IPS DF 6.9 (cell line): ENCODE data around the gene HOXC13.

Source experiments
- DNase-seq: peaks from one replicate; pipeline ENCODE4 v3.0.0-alpha.2; 2013; ENCODE audit warnings: low read depth, low spot score
- H3K27ac ChIP-seq: one replicate; pipeline ENCODE4 v1.5.1; 2013; ENCODE audit warnings: low read length, control low read depth
- H3K27me3 ChIP-seq: 2 replicates; pipeline ENCODE4 v1.6.1; 2013; ENCODE audit warnings: mild to moderate bottlenecking, low read length; ENCODE audit not compliant: control insufficient read depth, insufficient read depth
- H3K36me3 ChIP-seq: 2 replicates; pipeline ENCODE4 v1.6.1; 2013; ENCODE audit warnings: low read length; ENCODE audit not compliant: control insufficient read depth, insufficient read depth
- H3K4me1 ChIP-seq: 2 replicates; pipeline ENCODE4 v1.6.1; 2013; ENCODE audit warnings: low read length; ENCODE audit not compliant: control insufficient read depth, insufficient read depth
- H3K4me3 ChIP-seq: 2 replicates; pipeline ENCODE4 v1.5.1; 2013; ENCODE audit warnings: mild to moderate bottlenecking, low read length
- H3K9me3 ChIP-seq: 2 replicates; pipeline ENCODE4 v1.6.1; 2013; ENCODE audit warnings: low read length, inconsistent platforms; ENCODE audit not compliant: control insufficient read depth, insufficient read depth
- WGBS: extraction: QIAGEN DNeasy Blood & Tissue Kit; methylation state at CpG from one replicate; pipeline ENCODE4 v1.1.7; 2013; ENCODE audit warnings: mixed read lengths, missing lambda C conversion rate; ENCODE audit not compliant: insufficient read length, insufficient coverage; 5-methylcytosine and 5-hydroxymethylcytosine counted together

HOXC13 gene

GRCh38 chr12:53939141-53940108, 794 bp downstream of the HOXC13 start:
- H3K36me3 ChIP-seq, result no peaks in the 10 kb centered on the region
- WGBS, result no CpG with 5 or more reads among the region's 91 CpGs
- no peaks in the 10 kb centered on the region for H3K9me3 ChIP-seq
- DNase-seq, result no peak
- no peak overlapping the region for H3K27ac ChIP-seq
- peaks cover 85% of the 10 kb centered on the region for H3K27me3 ChIP-seq
- no peak overlapping the region for H3K4me3 ChIP-seq
- 0 out of 2 replicates have a peak, but pooled peaks cover 1% of the 10 kb centered on the region for H3K4me1 ChIP-seq

GRCh38 chr12:53940443-53941014, 1.9 kb downstream of the HOXC13 start:
- WGBS, result no CpG with 5 or more reads among the region's 9 CpGs
- no peak overlapping the region for H3K27ac ChIP-seq
- H3K27me3 ChIP-seq, result peaks cover 85% of the 10 kb centered on the region
- DNase-seq, result no peak
- no peaks in the 10 kb centered on the region for H3K9me3 ChIP-seq
- H3K36me3 ChIP-seq, result no peaks in the 10 kb centered on the region
- 0 out of 2 replicates have a peak, but pooled peaks cover 1% of the 10 kb centered on the region for H3K4me1 ChIP-seq
- H3K4me3 ChIP-seq, result no peak overlapping the region

GRCh38 chr12:53941187-53941586, 2.6 kb downstream of the HOXC13 start:
- DNase-seq, result no peak

GRCh38 chr12:53941750-53942149, 3.1 kb downstream of the HOXC13 start:
- Histone ChIP-seq H3K36me3 (no peaks in the 10 kb centered on the region), H3K27me3 (peaks cover 85% of the 10 kb centered on the region), H3K4me1 (0 out of 2 replicates have a peak, but pooled peaks cover 1% of the 10 kb centered on the region), H3K4me3 (no peak overlapping the region), H3K27ac (no peak overlapping the region), H3K9me3 (no peaks in the 10 kb centered on the region)
- no CpG with 5 or more reads among the region's 5 CpGs for WGBS
- no peak for DNase-seq

More at GRCh38 chr12:53941187-53941586, 2.6 kb downstream of the HOXC13 start:
- peaks cover 85% of the 10 kb centered on the region for H3K27me3 ChIP-seq
- no peaks in the 10 kb centered on the region for H3K9me3 ChIP-seq
- no peak overlapping the region for H3K27ac ChIP-seq
- no peaks in the 10 kb centered on the region for H3K36me3 ChIP-seq
- H3K4me1 ChIP-seq, result 0 out of 2 replicates have a peak, but pooled peaks cover 1% of the 10 kb centered on the region
- H3K4me3 ChIP-seq, result no peak overlapping the region

- Histone ChIP-seq H3K27me3 (peaks cover 84% of the 10 kb centered on the region), H3K27ac (no peak overlapping the region), H3K36me3 (no peaks in the 10 kb centered on the region), H3K4me1 (0 out of 2 replicates have a peak, but pooled peaks cover 1% of the 10 kb centered on the region), H3K9me3 (no peaks in the 10 kb centered on the region), H3K4me3 (no peak overlapping the region)
- DNase-seq, result no peak
- WGBS, result no CpG with 5 or more reads among the region's 2 CpGs
Observed at GRCh38 chr12:53942467-53942997, 3.9 kb downstream of the HOXC13 start.

GRCh38 chr12:53944209-53944608, 5.6 kb downstream of the HOXC13 start:
- no peak overlapping the region for H3K4me3 ChIP-seq
- H3K27me3 ChIP-seq, result peaks cover 89% of the 10 kb centered on the region
- H3K4me1 ChIP-seq, result no peaks in the 10 kb centered on the region
- no CpG with 5 or more reads among the region's 4 CpGs for WGBS
- H3K27ac ChIP-seq, result no peak overlapping the region
- no peak for DNase-seq
- H3K9me3 ChIP-seq, result no peaks in the 10 kb centered on the region
- H3K36me3 ChIP-seq, result no peaks in the 10 kb centered on the region

GRCh38 chr12:53944907-53945847, 6.5 kb downstream of the HOXC13 start:
- Histone ChIP-seq H3K36me3 (no peaks in the 10 kb centered on the region), H3K4me1 (no peaks in the 10 kb centered on the region), H3K4me3 (no peak overlapping the region), H3K9me3 (no peaks in the 10 kb centered on the region), H3K27ac (no peak overlapping the region), H3K27me3 (peaks cover 90% of the 10 kb centered on the region)
- no CpG with 5 or more reads among the region's 51 CpGs for WGBS
- no peak for DNase-seq

GRCh38 chr12:53947743-53948142, 9.1 kb downstream of the HOXC13 start:
- H3K4me3 ChIP-seq, result no peak overlapping the region
- no peaks in the 10 kb centered on the region for H3K36me3 ChIP-seq
- no peaks in the 10 kb centered on the region for H3K4me1 ChIP-seq
- H3K9me3 ChIP-seq, result no peaks in the 10 kb centered on the region
- DNase-seq, result no peak
- peaks cover 94% of the 10 kb centered on the region for H3K27me3 ChIP-seq
- H3K27ac ChIP-seq, result no peak overlapping the region

- H3K27me3 ChIP-seq, result peaks cover 98% of the 10 kb centered on the region
- no peaks in the 10 kb centered on the region for H3K36me3 ChIP-seq
- H3K4me1 ChIP-seq, result no peaks in the 10 kb centered on the region
- no peak overlapping the region for H3K27ac ChIP-seq
- no peak overlapping the region for H3K4me3 ChIP-seq
- DNase-seq, result no peak
- H3K9me3 ChIP-seq, result no peaks in the 10 kb centered on the region
- WGBS, result no CpG with 5 or more reads among the region's 9 CpGs
Observed at GRCh38 chr12:53948650-53949593, 10.3 kb downstream of the HOXC13 start.
